Muscle of leg (tissue), 16 donors: ENCODE results near the gene SORCS1. TPM values are rescaled to one million over a fixed set of nuclear protein-coding genes. Genes with fewer than 3 reads are reported as not detected.

Experiments used
- DNase-seq: peaks from one replicate; pipeline ENCODE4 v3.0.0; 2013
- H3K27ac ChIP-seq: one replicate; pipeline ENCODE4 v1.5.1; 2013; ENCODE audit warnings: mild to moderate bottlenecking, low read length, control low read depth
- H3K27me3 ChIP-seq: one replicate; pipeline ENCODE4 v1.6.1; 2013; ENCODE audit warnings: low read length; ENCODE audit not compliant: control insufficient read depth, insufficient read depth
- H3K36me3 ChIP-seq: one replicate; pipeline ENCODE4 v1.6.1; 2013; ENCODE audit warnings: low read length; ENCODE audit not compliant: control insufficient read depth, insufficient read depth
- H3K4me1 ChIP-seq: one replicate; pipeline ENCODE4 v1.6.1; 2013; ENCODE audit warnings: low read length; ENCODE audit not compliant: control insufficient read depth, insufficient read depth
- H3K4me3 ChIP-seq: one replicate; pipeline ENCODE4 v1.5.1; 2013; ENCODE audit warnings: low read length, control low read depth
- H3K9me3 ChIP-seq: replicated peaks from 2 replicates; pipeline ENCODE4 v1.6.1; 2013; ENCODE audit warnings: low read depth, low read length; ENCODE audit not compliant: control insufficient read depth
- WGBS: methylation state at CpG from one replicate; pipeline ENCODE4 v1.1.5; 2013; ENCODE audit warnings: missing lambda C conversion rate; ENCODE audit not compliant: insufficient coverage; 5-methylcytosine and 5-hydroxymethylcytosine counted together
- long read RNA-seq, 11 donors: transcript quantifications; one replicate each; lab custom pipeline, GENCODE V29; 2026
- polyA plus RNA-seq, 8 donors: library from polyadenylated mRNA; unstranded; fragments of 120-200 nt; gene quantifications; one replicate each; pipeline versions ENCODE4 v1.2.1 to v1.2.3, GENCODE V29; 2013; ENCODE audit warnings: inconsistent platforms in 1 of 8, low replicate concordance in 1 of 8; ENCODE audit not compliant: insufficient read length in 8 of 8, insufficient read depth in 1 of 8
- total RNA-seq: library from RNA; stranded (reverse); fragments of 120-200 nt; gene quantifications from one replicate; pipeline ENCODE4 v1.2.4, GENCODE V29; 2013

The SORCS1 gene
- total RNA-seq (2.4 TPM), polyA plus RNA-seq (1 to 10 TPM; 3.3 to 6.2 (median 3.8) TPM)
- long read RNA-seq, donor 1: 0 reads
- long read RNA-seq, donor 2: 0 reads
- long read RNA-seq, donor 3: 0 reads
- long read RNA-seq, donor 4: 0 reads
- long read RNA-seq, donor 5: 0 reads
- long read RNA-seq, donor 6, partial matches to known transcripts: 13 of 13 reads
- long read RNA-seq, donor 6, other reads (novel, unspliced or antisense): 0 of 13 reads
- long read RNA-seq, donor 7: 0 reads
- long read RNA-seq, donor 8: 0 reads
- long read RNA-seq, donor 9, partial matches to known transcripts: 10 of 10 reads
- long read RNA-seq, donor 9, other reads (novel, unspliced or antisense): 0 of 10 reads
- long read RNA-seq, donor 10: 0 reads
- long read RNA-seq, donor 11, partial matches to known transcripts: 10 of 10 reads
- long read RNA-seq, donor 11, other reads (novel, unspliced or antisense): 0 of 10 reads

GRCh38 chr10:107163881-107164861 lies at the start of gene SORCS1:
Gene SORCS1, minus strand, starts transcription at chr10:107164706.
- under 1% methylated on average over 102 of the region's 105 CpGs for WGBS
- Histone ChIP-seq H3K27me3 (peaks cover 34% of the 10 kb centered on the region), H3K27ac (no peak within 1 kb of the TSS), H3K4me1 (peaks cover 5% of the 10 kb centered on the region), H3K9me3 (no peaks in the 10 kb centered on the region), H3K36me3 (no peaks in the 10 kb centered on the region), H3K4me3 (peak within 1 kb of the TSS; percentile 13)
- peak; percentile 39 for DNase-seq

DNA sequence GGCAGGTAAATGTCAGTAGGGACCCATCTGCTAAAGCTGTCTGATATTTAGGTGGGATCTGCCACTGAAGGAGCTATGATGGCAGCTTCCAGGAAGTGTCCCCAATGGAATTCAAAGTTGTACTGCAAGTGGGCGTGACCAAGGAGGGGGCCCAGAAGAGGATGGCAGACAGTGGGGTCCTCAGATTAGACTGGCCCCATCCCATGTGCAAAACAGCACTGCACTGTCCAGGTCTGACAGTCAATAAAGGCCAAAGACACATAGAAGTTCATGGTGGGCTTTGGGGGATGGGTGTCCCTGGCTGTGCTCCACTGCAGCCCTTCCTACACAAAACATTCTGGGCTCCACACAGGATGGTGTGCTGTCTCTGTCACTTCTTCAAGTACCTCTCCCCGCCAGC lies 49.8 kb upstream of the SORCS1 start:
- H3K4me1 ChIP-seq: no peaks in the 10 kb centered on the region
- H3K27ac ChIP-seq: no peak overlapping the region
- H3K4me3 ChIP-seq: no peak overlapping the region
- WGBS: 100% methylated on average over 1 of the region's 2 CpGs
- H3K36me3 ChIP-seq: no peaks in the 10 kb centered on the region
- H3K9me3 ChIP-seq: no peaks in the 10 kb centered on the region
- DNase-seq: no peak
- H3K27me3 ChIP-seq: no peaks in the 10 kb centered on the region

GRCh38 chr10:107213861-107214260 lies 49.4 kb upstream of the SORCS1 start:
- DNase-seq: no peak
- H3K36me3 ChIP-seq: no peaks in the 10 kb centered on the region
- H3K4me3 ChIP-seq: no peak overlapping the region
- H3K9me3 ChIP-seq: no peaks in the 10 kb centered on the region
- no peaks in the 10 kb centered on the region for H3K27me3 ChIP-seq
- WGBS: 96% methylated on average over 8 of the region's 8 CpGs
- H3K27ac ChIP-seq: no peak overlapping the region
- H3K4me1 ChIP-seq: no peaks in the 10 kb centered on the region

- no peaks in the 10 kb centered on the region for H3K36me3 ChIP-seq
- WGBS: 64% methylated on average over 4 of the region's 4 CpGs
- H3K4me1 ChIP-seq: no peaks in the 10 kb centered on the region
- H3K4me3 ChIP-seq: no peak overlapping the region
- no peaks in the 10 kb centered on the region for H3K27me3 ChIP-seq
- H3K27ac ChIP-seq: no peak overlapping the region
- no peak for DNase-seq
- H3K9me3 ChIP-seq: no peaks in the 10 kb centered on the region
Observed at GRCh38 chr10:107206833-107207232, 42.3 kb upstream of the SORCS1 start.

DNA sequence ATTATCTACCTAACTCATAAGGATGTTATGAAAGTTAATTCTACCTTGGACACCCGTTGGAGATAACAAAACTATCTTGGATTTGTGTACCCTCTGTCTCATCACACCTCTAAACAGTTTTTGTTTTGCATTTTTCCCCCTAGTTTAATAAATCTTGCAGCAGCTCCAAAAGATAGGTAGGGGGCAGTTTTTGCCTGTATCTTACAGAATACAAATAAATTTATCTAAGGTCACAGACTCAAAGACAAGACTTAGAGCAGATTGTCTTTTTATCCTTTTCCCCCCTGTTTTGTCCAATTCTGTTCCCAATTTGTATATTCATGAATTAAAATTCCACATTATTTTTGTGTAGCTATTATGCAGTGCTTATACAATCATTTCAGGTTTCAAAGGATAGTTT lies 5.0 kb upstream of the SORCS1 start:
- Histone ChIP-seq H3K36me3 (no peaks in the 10 kb centered on the region), H3K27me3 (peaks cover 13% of the 10 kb centered on the region), H3K9me3 (no peaks in the 10 kb centered on the region), H3K4me3 (no peak overlapping the region), H3K27ac (no peak overlapping the region), H3K4me1 (no peaks in the 10 kb centered on the region)
- no CpG with 5 or more reads among the region's 1 CpG for WGBS
- DNase-seq: no peak

DNA sequence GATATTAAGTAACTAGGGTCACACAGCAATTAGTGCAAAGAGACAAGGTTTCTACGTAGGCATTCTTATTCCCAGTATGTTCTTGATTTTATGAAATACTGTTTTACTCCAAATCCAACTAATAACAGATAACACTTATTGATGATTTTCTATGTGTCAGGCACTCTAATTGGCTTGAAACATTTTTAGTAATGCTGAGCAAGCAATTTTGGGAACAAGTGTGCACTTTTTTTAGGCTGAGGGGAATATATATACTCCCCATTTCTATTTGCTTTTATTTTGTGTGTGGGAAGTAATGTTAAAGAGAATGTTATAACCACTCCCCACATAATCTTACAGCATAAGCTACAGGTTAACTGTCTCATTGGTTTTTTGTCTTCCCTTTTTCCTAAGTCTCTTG lies 4.2 kb upstream of the SORCS1 start:
- Histone ChIP-seq H3K4me3 (no peak overlapping the region), H3K9me3 (no peaks in the 10 kb centered on the region), H3K36me3 (no peaks in the 10 kb centered on the region), H3K27ac (no peak overlapping the region), H3K27me3 (peaks cover 20% of the 10 kb centered on the region), H3K4me1 (peaks cover 5% of the 10 kb centered on the region)
- no CpG with 5 or more reads among the region's 1 CpG for WGBS
- no peak for DNase-seq

DNA sequence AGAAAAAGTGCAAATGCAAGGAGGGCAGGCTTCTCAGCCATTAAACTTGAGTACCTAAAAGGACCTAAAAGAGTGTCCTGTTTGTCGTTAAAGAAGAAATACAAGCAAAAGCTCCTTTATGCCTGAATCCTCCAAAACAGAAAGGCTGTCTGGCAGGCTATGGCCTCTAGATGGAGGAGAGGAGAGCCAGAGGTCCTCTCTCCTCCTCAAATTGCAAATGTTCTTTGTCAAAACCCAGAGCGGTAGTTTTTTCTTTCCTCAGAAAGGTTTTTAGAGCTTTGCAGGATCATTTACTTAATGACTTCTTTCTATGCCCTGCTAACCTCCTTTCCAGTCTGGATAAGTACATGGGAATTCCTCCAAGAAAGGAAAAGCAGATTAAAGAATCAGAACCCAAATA lies 1.9 kb upstream of the SORCS1 start:
- no peaks in the 10 kb centered on the region for H3K9me3 ChIP-seq
- no peaks in the 10 kb centered on the region for H3K36me3 ChIP-seq
- WGBS: no CpG with 5 or more reads among the region's 2 CpGs
- peaks cover 28% of the 10 kb centered on the region for H3K27me3 ChIP-seq
- no peak overlapping the region for H3K27ac ChIP-seq
- no peak overlapping the region for H3K4me3 ChIP-seq
- peak; percentile 6 for DNase-seq
- peaks cover 5% of the 10 kb centered on the region for H3K4me1 ChIP-seq

- Histone ChIP-seq H3K4me1 (peaks cover 5% of the 10 kb centered on the region), H3K27me3 (peaks cover 34% of the 10 kb centered on the region), H3K4me3 (no peak overlapping the region), H3K9me3 (no peaks in the 10 kb centered on the region), H3K36me3 (no peaks in the 10 kb centered on the region), H3K27ac (no peak overlapping the region)
- 2% methylated on average over 8 of the region's 14 CpGs for WGBS
- peak; percentile 4 for DNase-seq
Observed at GRCh38 chr10:107164992-107165391, 486 bp upstream of the SORCS1 start.

- H3K36me3 ChIP-seq: no peaks in the 10 kb centered on the region
- H3K27me3 ChIP-seq: peaks cover 34% of the 10 kb centered on the region
- no peaks in the 10 kb centered on the region for H3K9me3 ChIP-seq
- no peak overlapping the region for H3K27ac ChIP-seq
- WGBS: no CpG with 5 or more reads among the region's 7 CpGs
- H3K4me3 ChIP-seq: no peak overlapping the region
- DNase-seq: peak; percentile 11
- peaks cover 5% of the 10 kb centered on the region for H3K4me1 ChIP-seq
Observed at GRCh38 chr10:107163076-107163855, 1.2 kb downstream of the SORCS1 start.
